Measurements from ENCODE around the gene STEAP2.

STEAP2 gene

DNA sequence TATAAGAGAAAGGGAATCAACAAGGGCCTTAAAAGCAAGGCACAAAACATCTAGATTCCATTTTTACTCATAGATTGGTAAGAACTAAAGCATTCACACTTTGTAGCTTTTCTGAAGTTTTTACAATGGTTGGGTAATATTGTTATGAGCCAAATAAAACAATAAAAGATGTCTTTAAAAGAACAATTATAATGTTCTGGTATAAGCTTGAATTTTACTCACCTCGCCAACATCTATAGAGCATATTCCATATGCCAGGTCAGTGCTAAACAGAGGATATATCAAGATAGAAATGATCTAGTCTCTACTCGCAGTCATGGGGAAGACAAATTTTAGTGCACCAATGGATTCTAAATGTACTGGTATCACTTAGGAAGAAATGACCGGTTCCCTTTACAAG, 45.4 kb upstream of the STEAP2 start:
- no peak overlapping the region for H3K4me2 ChIP-seq (ENCODE audit: low read depth, low read length, poor library complexity, severe bottlenecking)
- no peaks in the 10 kb centered on the region for H3K9me3 ChIP-seq (ENCODE audit: insufficient read depth, low read length)
- no peaks in the 10 kb centered on the region for H3K36me3 ChIP-seq (ENCODE audit: low read length)
- peaks cover 3% of the 10 kb centered on the region; the same call in 1 of the 2 replicates for H3K27me3 ChIP-seq (ENCODE audit: low read length)
- no peak overlapping the region for H3K4me3 ChIP-seq (ENCODE audit: insufficient read depth, low read length, poor library complexity, severe bottlenecking)
- TF ChIP-seq EZH2phosphoT487 (conservative IDR thresholded peaks at IDR 0.05; ENCODE audit: low read length), result no peak
- TF ChIP-seq, protein P1, sequence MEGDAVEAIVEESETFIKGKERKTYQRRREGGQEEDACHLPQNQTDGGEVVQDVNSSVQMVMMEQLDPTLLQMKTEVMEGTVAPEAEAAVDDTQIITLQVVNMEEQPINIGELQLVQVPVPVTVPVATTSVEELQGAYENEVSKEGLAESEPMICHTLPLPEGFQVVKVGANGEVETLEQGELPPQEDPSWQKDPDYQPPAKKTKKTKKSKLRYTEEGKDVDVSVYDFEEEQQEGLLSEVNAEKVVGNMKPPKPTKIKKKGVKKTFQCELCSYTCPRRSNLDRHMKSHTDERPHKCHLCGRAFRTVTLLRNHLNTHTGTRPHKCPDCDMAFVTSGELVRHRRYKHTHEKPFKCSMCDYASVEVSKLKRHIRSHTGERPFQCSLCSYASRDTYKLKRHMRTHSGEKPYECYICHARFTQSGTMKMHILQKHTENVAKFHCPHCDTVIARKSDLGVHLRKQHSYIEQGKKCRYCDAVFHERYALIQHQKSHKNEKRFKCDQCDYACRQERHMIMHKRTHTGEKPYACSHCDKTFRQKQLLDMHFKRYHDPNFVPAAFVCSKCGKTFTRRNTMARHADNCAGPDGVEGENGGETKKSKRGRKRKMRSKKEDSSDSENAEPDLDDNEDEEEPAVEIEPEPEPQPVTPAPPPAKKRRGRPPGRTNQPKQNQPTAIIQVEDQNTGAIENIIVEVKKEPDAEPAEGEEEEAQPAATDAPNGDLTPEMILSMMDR (IDR thresholded peaks at IDR 0.05; ENCODE audit: insufficient read depth, low read length, poor library complexity, severe bottlenecking), result no peak
- no peak overlapping the region for H3K27ac ChIP-seq (ENCODE audit: low read depth, low read length)
- H3K9ac ChIP-seq (ENCODE audit: low read length), result no peak overlapping the region
- H4K20me1 ChIP-seq (ENCODE audit: low read depth, low read length), result no peaks in the 10 kb centered on the region
- 0 out of 2 replicates have a peak, but pooled peaks cover 6% of the 10 kb centered on the region for H3K9me2 ChIP-seq (replicated peaks; ENCODE audit: insufficient read depth, low read length)
- H3K79me2 ChIP-seq (ENCODE audit: insufficient read depth, low read length), result no peaks in the 10 kb centered on the region
- H2AFZ ChIP-seq (ENCODE audit: low read depth, low read length, severe bottlenecking), result no peak overlapping the region
- no peaks in the 10 kb centered on the region for H3F3A ChIP-seq (ENCODE audit: insufficient read depth)

GRCh38 chr7:90167361-90167760, 44.2 kb upstream of the STEAP2 start:
- Histone ChIP-seq H3F3A (ENCODE audit: insufficient read depth) (no peaks in the 10 kb centered on the region), H2AFZ (ENCODE audit: low read depth, low read length, severe bottlenecking) (no peak overlapping the region), H3K9me3 (ENCODE audit: insufficient read depth, low read length) (no peaks in the 10 kb centered on the region), H3K4me2 (ENCODE audit: low read depth, low read length, poor library complexity, severe bottlenecking) (no peak overlapping the region), H3K9ac (ENCODE audit: low read length) (no peak overlapping the region), H3K27me3 (ENCODE audit: low read length) (peaks cover 3% of the 10 kb centered on the region; the same call in 1 of the 2 replicates), H3K36me3 (ENCODE audit: low read length) (no peaks in the 10 kb centered on the region), H3K4me3 (ENCODE audit: insufficient read depth, low read length, poor library complexity, severe bottlenecking) (no peak overlapping the region), H3K79me2 (ENCODE audit: insufficient read depth, low read length) (no peaks in the 10 kb centered on the region), H3K9me2 (replicated peaks; ENCODE audit: insufficient read depth, low read length) (0 out of 2 replicates have a peak, but pooled peaks cover 6% of the 10 kb centered on the region), H3K27ac (ENCODE audit: low read depth, low read length) (no peak overlapping the region), H4K20me1 (ENCODE audit: low read depth, low read length) (no peaks in the 10 kb centered on the region)
- TF ChIP-seq, protein P1 (IDR thresholded peaks at IDR 0.05; ENCODE audit: insufficient read depth, low read length, poor library complexity, severe bottlenecking), result no peak
- TF ChIP-seq EZH2phosphoT487 (conservative IDR thresholded peaks at IDR 0.05; ENCODE audit: low read length), result no peak

DNA sequence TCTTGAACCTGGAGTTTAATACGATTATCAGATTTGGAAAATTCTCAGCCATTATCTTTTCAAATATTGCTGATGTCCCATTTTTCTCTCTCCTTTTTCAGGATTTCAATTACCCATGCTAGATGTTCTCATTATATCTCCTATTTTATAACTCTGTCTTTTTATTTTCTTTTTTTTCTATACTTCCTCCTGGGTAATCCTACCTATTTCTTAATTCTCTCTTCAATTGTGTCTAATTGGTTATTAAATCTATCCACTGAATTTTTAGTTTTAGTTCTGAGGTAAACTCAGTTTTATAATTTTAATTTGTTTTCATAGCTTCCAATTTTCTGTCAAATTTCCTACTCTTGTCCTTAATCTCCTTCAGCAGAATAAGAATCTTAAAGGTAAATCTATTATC, 41.6 kb upstream of the STEAP2 start:
- H3K9me3 ChIP-seq (ENCODE audit: insufficient read depth, low read length), result no peaks in the 10 kb centered on the region
- TF ChIP-seq EZH2phosphoT487 (conservative IDR thresholded peaks at IDR 0.05; ENCODE audit: low read length), result no peak
- TF ChIP-seq, protein P1 (IDR thresholded peaks at IDR 0.05; ENCODE audit: insufficient read depth, low read length, poor library complexity, severe bottlenecking), result no peak
- H3K27ac ChIP-seq (ENCODE audit: low read depth, low read length), result no peak overlapping the region
- H3K9me2 ChIP-seq (replicated peaks; ENCODE audit: insufficient read depth, low read length), result 0 out of 2 replicates have a peak, but pooled peaks cover 6% of the 10 kb centered on the region
- no peak overlapping the region for H3K4me3 ChIP-seq (ENCODE audit: insufficient read depth, low read length, poor library complexity, severe bottlenecking)
- H3K27me3 ChIP-seq (ENCODE audit: low read length), result peaks cover 3% of the 10 kb centered on the region; the same call in 1 of the 2 replicates
- no peak overlapping the region for H3K9ac ChIP-seq (ENCODE audit: low read length)
- no peaks in the 10 kb centered on the region for H3F3A ChIP-seq (ENCODE audit: insufficient read depth)
- H4K20me1 ChIP-seq (ENCODE audit: low read depth, low read length), result no peaks in the 10 kb centered on the region
- H2AFZ ChIP-seq (ENCODE audit: low read depth, low read length, severe bottlenecking), result no peak overlapping the region
- no peak overlapping the region for H3K4me2 ChIP-seq (ENCODE audit: low read depth, low read length, poor library complexity, severe bottlenecking)
- H3K36me3 ChIP-seq (ENCODE audit: low read length), result no peaks in the 10 kb centered on the region
- no peaks in the 10 kb centered on the region for H3K79me2 ChIP-seq (ENCODE audit: insufficient read depth, low read length)

Measured in SU-DHL-6 (cell line).